HG02852 (cell line): Measurements from ENCODE around the gene NDRG2.
A peak's percentile ranks its signal among the peaks of the same experiment; 100 is the strongest.

Source experiments
- ATAC-seq: cut with Tn5 transposase; IDR thresholded peaks from one replicate; pipeline ENCODE4 v1.9.1; 2021; ENCODE audit warnings: mild to moderate bottlenecking, moderate library complexity; ENCODE audit not compliant: unreplicated experiment

NDRG2 gene

GRCh38 chr14:21024585-21025370, at the start of gene NDRG2:
TSS of gene NDRG2 (minus strand) at chr14:21025061. CDS start at chr14:21023315, 1,746 bp downstream.
- ATAC-seq: peak; percentile 55

GRCh38 chr14:21073921-21074320, 49.1 kb upstream of the NDRG2 start:
- ATAC-seq: no peak

GRCh38 chr14:21072781-21073339, 48.0 kb upstream of the NDRG2 start:
- ATAC-seq: no peak

- ATAC-seq: no peak
These were observed 47.2 kb upstream of the NDRG2 start for GRCh38 chr14:21072031-21072473.

GRCh38 chr14:21071225-21072030, 46.6 kb upstream of the NDRG2 start:
- peak; percentile 74 for ATAC-seq

GRCh38 chr14:21070610-21071224, 45.9 kb upstream of the NDRG2 start:
- peak; percentile 25 for ATAC-seq

- no peak for ATAC-seq
These were observed 45.3 kb upstream of the NDRG2 start, which contains the start of gene ARHGEF40 for GRCh38 chr14:21070083-21070609. TSS of gene ARHGEF40 (plus strand) at chr14:21070304. CDS start at chr14:21070397, 93 bp downstream.

GRCh38 chr14:21069388-21070082, 44.7 kb upstream of the NDRG2 start:
- no peak for ATAC-seq

- ATAC-seq: no peak
These were observed 43.9 kb upstream of the NDRG2 start for GRCh38 chr14:21068521-21069387.

GRCh38 chr14:21066882-21067502, 42.1 kb upstream of the NDRG2 start:
- no peak for ATAC-seq

- no peak for ATAC-seq
These were observed 38.6 kb upstream of the NDRG2 start for GRCh38 chr14:21063479-21063878.

- ATAC-seq: no peak
These were observed 36.4 kb upstream of the NDRG2 start for GRCh38 chr14:21061347-21061668.

GRCh38 chr14:21060614-21061346, 35.9 kb upstream of the NDRG2 start:
- no peak for ATAC-seq

GRCh38 chr14:21059842-21060613, 35.2 kb upstream of the NDRG2 start:
- ATAC-seq: no peak

- no peak for ATAC-seq
These were observed 34.0 kb upstream of the NDRG2 start for GRCh38 chr14:21058903-21059302.

- ATAC-seq: no peak
These were observed 33.2 kb upstream of the NDRG2 start, which contains the start of gene RNASE8 for GRCh38 chr14:21057803-21058675. TSS of gene RNASE8 (plus strand) at chr14:21057822. CDS start at chr14:21057893, 71 bp downstream.
